Body of pancreas (tissue), 4 donors: ENCODE results near the gene DDX3X. TPM values are rescaled to one million over a fixed set of nuclear protein-coding genes. Genes with fewer than 3 reads are reported as not detected.
"Not testable (repeated sequence)": the region's sequence is repeated elsewhere in the genome, so short reads cannot be mapped to it uniquely, and the experiment has no call there.

Experiments used
- ATAC-seq: fragments of 150-250 bp; one replicate; pipeline ENCODE4 v1.9.1; 2016
- DNase-seq, 4 donors: peaks; one replicate each; pipeline ENCODE4 v3.0.0-alpha.2; 2019
- H3K27ac ChIP-seq, 4 donors: fragments of 200-600 bp; sonication (generic); 1 replicate in 3 of 4; 2 replicates in 1 of 4; pipeline versions ENCODE4 v1.5.1 to v1.6.1; 2016 to 2019; ENCODE audit warnings: mild to moderate bottlenecking in 1 of 4, mixed read lengths in 1 of 4, moderate library complexity in 1 of 4
- H3K27me3 ChIP-seq, 2 donors: fragments of 200-600 bp; sonication (generic); one replicate each; pipeline ENCODE4 v1.6.0; 2016; ENCODE audit warnings: mild to moderate bottlenecking in 1 of 2
- H3K36me3 ChIP-seq, 2 donors: fragments of 200-600 bp; sonication (generic); replicated peaks in 1 of 2; 2 replicates each; pipeline ENCODE4 v1.5.1; 2016; ENCODE audit warnings: low read depth in 2 of 2; ENCODE audit not compliant: insufficient read depth in 1 of 2
- H3K4me1 ChIP-seq: fragments of 200-600 bp; sonication (generic); one replicate; pipeline ENCODE4 v1.6.0; 2016
- H3K4me3 ChIP-seq, 2 donors: fragments of 200-600 bp; sonication (generic); 1 replicate in 1 of 2; 2 replicates in 1 of 2; pipeline ENCODE4 v1.5.1; 2016 to 2019
- H3K9me3 ChIP-seq, 3 donors: fragments of 200-600 bp; sonication (generic); 1 replicate in 2 of 3; 2 replicates in 1 of 3; pipeline ENCODE4 v1.5.1; 2016
- CTCF ChIP-seq, 7 experiments: fragments of 450-650 bp in 4 of 7; fragments of 200-600 bp in 3 of 7; sonication (generic) in 3 of 7; IDR thresholded peaks; one replicate each; pipeline ENCODE4 v1.5.1; 2016 to 2019; ENCODE audit warnings: antibody characterized with exemption in 7 of 7
- POLR2A ChIP-seq, 3 donors: fragments of 450-650 bp; IDR thresholded peaks; one replicate each; pipeline ENCODE4 v1.6.1; 2016; ENCODE audit warnings: antibody characterized with exemption in 3 of 3, mild to moderate bottlenecking in 2 of 3
- WGBS, 2 donors: methylation state at CpG; one replicate each; pipeline ENCODE4 v1.1.5; 2017; 5-methylcytosine and 5-hydroxymethylcytosine counted together
- intact Hi-C: fragments of 100-400 bp; cut with DNase I; formaldehyde crosslinking; loops from one replicate; pipeline ENCODE4 v1.15.1; 2023
- total RNA-seq, 2 donors: library from RNA; depleted of rRNA; stranded (reverse); fragments of >200 nt; gene quantifications; one replicate each; pipeline ENCODE4 v1.1.0, GENCODE V29; 2016

DDX3X gene
- total RNA-seq, 2 donors from 2014 or later: 104 to 127 TPM

GRCh38 chrX:41350976-41351569 lies 17.1 kb downstream of the DDX3X start:
- DNase-seq: no peak
- TF ChIP-seq CTCF (IDR thresholded peaks at IDR 0.05) (no peak), POLR2A (IDR thresholded peaks at IDR 0.05) (no peak)
- Histone ChIP-seq H3K4me3 (no peak overlapping the region), H3K27ac (no peak overlapping the region), H3K36me3 (peaks cover 0 to 5% of the 10 kb centered on the region in 2 donors), H3K9me3 (no peaks in the 10 kb centered on the region), H3K4me1 (no peaks in the 10 kb centered on the region), H3K27me3 (no peaks in the 10 kb centered on the region)
- intact Hi-C loops: no loop called here
- WGBS, 2 donors: 60 to 66% methylated on average over 3 of the region's 3 CpGs
- ATAC-seq: no peak

- H3K4me3 ChIP-seq: no peak overlapping the region
- no peaks in the 10 kb centered on the region for H3K4me1 ChIP-seq
- ATAC-seq (no peak), DNase-seq (no peak)
- H3K9me3 ChIP-seq: no peaks in the 10 kb centered on the region
- intact Hi-C loops: no loop called here
- H3K27me3 ChIP-seq: no peaks in the 10 kb centered on the region
- 53% methylated on average over 3 of the region's 3 CpGs for WGBS, 2 donors
- H3K36me3 ChIP-seq: no peaks in the 10 kb centered on the region
- no peak overlapping the region for H3K27ac ChIP-seq
- TF ChIP-seq POLR2A (IDR thresholded peaks at IDR 0.05) (no peak), CTCF (IDR thresholded peaks at IDR 0.05) (no peak)
These were observed 18.0 kb downstream of the DDX3X start for GRCh38 chrX:41351923-41352322.

- no peaks in the 10 kb centered on the region for H3K4me1 ChIP-seq
- H3K27me3 ChIP-seq: no peaks in the 10 kb centered on the region
- WGBS, 2 donors: 41 to 53% methylated on average over 3 of the region's 3 CpGs
- H3K27ac ChIP-seq: no peak overlapping the region
- H3K9me3 ChIP-seq: no peaks in the 10 kb centered on the region
- H3K36me3 ChIP-seq: no peaks in the 10 kb centered on the region
- no peak for TF ChIP-seq POLR2A (IDR thresholded peaks at IDR 0.05)
- TF ChIP-seq CTCF (IDR thresholded peaks at IDR 0.05): no peak
- no peak for ATAC-seq
- no peak for DNase-seq
- no peak overlapping the region for H3K4me3 ChIP-seq
- intact Hi-C loops: no loop called here
These were observed 18.4 kb downstream of the DDX3X start for GRCh38 chrX:41352329-41352838.

- TF ChIP-seq CTCF (IDR thresholded peaks at IDR 0.05) (no peak), POLR2A (IDR thresholded peaks at IDR 0.05) (no peak)
- H3K4me1 ChIP-seq: no peaks in the 10 kb centered on the region
- 67 to 83% methylated on average over 2 of the region's 3 CpGs for WGBS, 2 donors
- no peak overlapping the region for H3K4me3 ChIP-seq
- no peak for DNase-seq
- no peaks in the 10 kb centered on the region for H3K9me3 ChIP-seq
- H3K27ac ChIP-seq: no peak overlapping the region
- H3K36me3 ChIP-seq: no peaks in the 10 kb centered on the region
- no peaks in the 10 kb centered on the region for H3K27me3 ChIP-seq
- intact Hi-C loops: no loop called here
- ATAC-seq: no peak
These were observed 20.0 kb downstream of the DDX3X start for GRCh38 chrX:41353985-41354384.

- no peaks in the 10 kb centered on the region for H3K4me1 ChIP-seq
- intact Hi-C loops: no loop called here
- H3K27me3 ChIP-seq: no peaks in the 10 kb centered on the region
- WGBS, 2 donors: 91 to 100% methylated on average over 4 of the region's 4 CpGs
- no peaks in the 10 kb centered on the region for H3K9me3 ChIP-seq
- H3K4me3 ChIP-seq: no peak overlapping the region
- no peak for TF ChIP-seq CTCF (IDR thresholded peaks at IDR 0.05)
- H3K36me3 ChIP-seq: no peaks in the 10 kb centered on the region
- H3K27ac ChIP-seq: no peak overlapping the region
- no peak for ATAC-seq
- DNase-seq: no peak
These were observed 35.2 kb downstream of the DDX3X start for GRCh38 chrX:41369152-41369551.

- H3K9me3 ChIP-seq, H3K27ac ChIP-seq, intact Hi-C loops, H3K4me3 ChIP-seq, H3K27me3 ChIP-seq, DNase-seq, H3K4me1 ChIP-seq, ATAC-seq, H3K36me3 ChIP-seq: not testable (repeated sequence)
- 90 to 96% methylated on average over 3 to 4 of the region's 5 CpGs for WGBS, 2 donors
These were observed 37.6 kb downstream of the DDX3X start for GRCh38 chrX:41371575-41371974.
